ENCODE results near the gene EMILIN1. TPM values are rescaled to one million over a fixed set of nuclear protein-coding genes. Genes with fewer than 3 reads are reported as not detected.

Gene EMILIN1
- total RNA-seq, 1 donor from 2014 or later: 1.6 TPM

GRCh38 chr2:27059141-27059820, 19.1 kb upstream of the EMILIN1 start:
- no peaks in the 10 kb centered on the region for H3K27me3 ChIP-seq (ENCODE audit: control insufficient read depth, insufficient read depth, low read length)
- FAIRE-seq (no peak), DNase-seq (ENCODE audit: low read depth) (no peak)
- no peak for TF ChIP-seq CTCF (IDR thresholded peaks at IDR 0.05; ENCODE audit: insufficient read depth, low read length, severe bottlenecking)
- H3K36me3 ChIP-seq (ENCODE audit: control insufficient read depth, insufficient read depth, low read length): peaks cover 19% of the 10 kb centered on the region
- no peak overlapping the region for H3K4me3 ChIP-seq (ENCODE audit: low read depth, low read length)

GRCh38 chr2:27060323-27060722, 18.1 kb upstream of the EMILIN1 start:
- FAIRE-seq: no peak
- no peak for DNase-seq (ENCODE audit: low read depth)
- no peaks in the 10 kb centered on the region for H3K27me3 ChIP-seq (ENCODE audit: control insufficient read depth, insufficient read depth, low read length)
- H3K4me3 ChIP-seq (ENCODE audit: low read depth, low read length): no peak overlapping the region
- TF ChIP-seq CTCF (IDR thresholded peaks at IDR 0.05; ENCODE audit: insufficient read depth, low read length, severe bottlenecking): no peak
- H3K36me3 ChIP-seq (ENCODE audit: control insufficient read depth, insufficient read depth, low read length): peaks cover 11% of the 10 kb centered on the region

- Histone ChIP-seq H3K4me3 (ENCODE audit: low read depth, low read length) (no peak overlapping the region), H3K27me3 (ENCODE audit: control insufficient read depth, insufficient read depth, low read length) (no peaks in the 10 kb centered on the region), H3K36me3 (ENCODE audit: control insufficient read depth, insufficient read depth, low read length) (peaks cover 10% of the 10 kb centered on the region)
- DNase-seq (ENCODE audit: low read depth): no peak
- no peak for TF ChIP-seq CTCF (IDR thresholded peaks at IDR 0.05; ENCODE audit: insufficient read depth, low read length, severe bottlenecking)
- no peak for FAIRE-seq
Observed at GRCh38 chr2:27065128-27065527, 13.3 kb upstream of the EMILIN1 start.

GRCh38 chr2:27067385-27067784, 11.0 kb upstream of the EMILIN1 start:
- no peak for FAIRE-seq
- H3K36me3 ChIP-seq (ENCODE audit: control insufficient read depth, insufficient read depth, low read length): peaks cover 12% of the 10 kb centered on the region
- DNase-seq (ENCODE audit: low read depth): no peak
- H3K27me3 ChIP-seq (ENCODE audit: control insufficient read depth, insufficient read depth, low read length): no peaks in the 10 kb centered on the region
- TF ChIP-seq CTCF (IDR thresholded peaks at IDR 0.05; ENCODE audit: insufficient read depth, low read length, severe bottlenecking): no peak
- H3K4me3 ChIP-seq (ENCODE audit: low read depth, low read length): no peak overlapping the region

- no peak overlapping the region for H3K4me3 ChIP-seq (ENCODE audit: low read depth, low read length)
- DNase-seq (ENCODE audit: low read depth) (no peak), FAIRE-seq (no peak)
- no peak for TF ChIP-seq CTCF (IDR thresholded peaks at IDR 0.05; ENCODE audit: insufficient read depth, low read length, severe bottlenecking)
- H3K36me3 ChIP-seq (ENCODE audit: control insufficient read depth, insufficient read depth, low read length): peaks cover 12% of the 10 kb centered on the region
- H3K27me3 ChIP-seq (ENCODE audit: control insufficient read depth, insufficient read depth, low read length): no peaks in the 10 kb centered on the region
Observed at GRCh38 chr2:27069436-27069835, 9.0 kb upstream of the EMILIN1 start.
